ENCODE results near the gene PCSK7. TPM values are rescaled to one million over a fixed set of nuclear protein-coding genes. Genes with fewer than 3 reads are reported as not detected.
"Not testable (repeated sequence)": the region's sequence is repeated elsewhere in the genome, so short reads cannot be mapped to it uniquely, and the experiment has no call there.

PCSK7 gene
- total RNA-seq, 2 donors from 2014 or later, result 111 to 195 TPM

GRCh38 chr11:117187007-117187406 lies 44.9 kb downstream of the PCSK7 start:
- Histone ChIP-seq H3K9ac (ENCODE audit: low read depth in 2 of 2, low read length in 2 of 2) (peak overlapping the region in 1 of 2 donors; percentile 26), H3K27me3 (no peaks in the 10 kb centered on the region), H3K4me1 (no peaks in the 10 kb centered on the region), H3K9me3 (no peaks in the 10 kb centered on the region), H3K4me3 (no peak overlapping the region), H3K27ac (no peak overlapping the region), H3K36me3 (no peaks in the 10 kb centered on the region)
- intact Hi-C loops (cut with DNase I), result no loop called here
- TF ChIP-seq CTCF (IDR thresholded peaks at IDR 0.05), result no peak
- peak; percentile 27 for DNase-seq

- Histone ChIP-seq H3K27me3 (no peaks in the 10 kb centered on the region), H3K4me1 (no peaks in the 10 kb centered on the region), H3K9ac (ENCODE audit: low read depth in 2 of 2, low read length in 2 of 2) (peak overlapping the region in 1 of 2 donors; percentile 9), H3K27ac (peak overlapping the region; percentile 53), H3K9me3 (no peaks in the 10 kb centered on the region), H3K4me3 (no peak overlapping the region), H3K36me3 (no peaks in the 10 kb centered on the region)
- TF ChIP-seq CTCF (IDR thresholded peaks at IDR 0.05), result no peak
- intact Hi-C loops (cut with DNase I), result no loop called here
- peak; percentile 18 for DNase-seq
Measured at GRCh38 chr11:117186431-117186761, 45.5 kb downstream of the PCSK7 start.

DNA sequence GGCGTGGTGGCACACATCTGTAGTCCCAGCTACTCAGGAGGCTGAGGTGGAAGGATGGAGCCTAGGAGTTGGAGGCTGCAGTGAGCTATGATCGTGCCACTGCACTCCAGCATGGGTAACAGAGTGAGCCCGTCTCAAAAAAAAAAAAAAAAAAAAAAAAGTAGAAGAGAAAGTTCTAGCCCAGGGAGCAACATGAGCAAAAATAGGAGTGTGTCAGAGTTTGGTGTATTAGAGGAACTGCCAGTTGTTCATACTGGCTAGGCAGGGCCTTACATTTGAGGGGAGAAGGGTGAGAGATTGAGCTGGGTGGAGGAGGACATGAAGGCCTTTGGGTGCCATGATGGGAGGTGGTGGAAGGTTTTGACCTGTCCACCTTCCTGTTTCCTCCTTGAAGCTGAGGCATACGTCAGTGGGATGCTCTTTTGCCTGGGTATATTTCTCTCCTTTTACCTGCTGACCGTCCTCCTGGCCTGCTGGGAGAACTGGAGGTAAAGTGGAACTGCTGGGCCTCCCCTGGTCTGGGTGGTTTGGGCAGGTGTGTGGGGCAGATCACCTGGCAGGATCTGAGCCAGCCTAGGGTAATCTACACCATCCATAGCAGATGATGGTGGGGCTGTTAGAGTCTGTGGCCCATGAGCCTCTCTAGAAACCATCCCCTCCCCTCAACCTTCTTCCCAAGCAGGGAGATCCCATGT lies 46.0 kb downstream of the PCSK7 start:
- intact Hi-C loops (cut with DNase I), result no loop called here
- Histone ChIP-seq H3K9ac (ENCODE audit: low read depth in 2 of 2, low read length in 2 of 2) (peak overlapping the region in 1 of 2 donors; percentile 9), H3K27me3 (no peaks in the 10 kb centered on the region), H3K4me3 (no peak overlapping the region), H3K36me3 (no peaks in the 10 kb centered on the region), H3K9me3 (no peaks in the 10 kb centered on the region), H3K4me1 (no peaks in the 10 kb centered on the region), H3K27ac (peak overlapping the region; percentile 53)
- no peak for TF ChIP-seq CTCF (IDR thresholded peaks at IDR 0.05)
- DNase-seq, result no peak

DNA sequence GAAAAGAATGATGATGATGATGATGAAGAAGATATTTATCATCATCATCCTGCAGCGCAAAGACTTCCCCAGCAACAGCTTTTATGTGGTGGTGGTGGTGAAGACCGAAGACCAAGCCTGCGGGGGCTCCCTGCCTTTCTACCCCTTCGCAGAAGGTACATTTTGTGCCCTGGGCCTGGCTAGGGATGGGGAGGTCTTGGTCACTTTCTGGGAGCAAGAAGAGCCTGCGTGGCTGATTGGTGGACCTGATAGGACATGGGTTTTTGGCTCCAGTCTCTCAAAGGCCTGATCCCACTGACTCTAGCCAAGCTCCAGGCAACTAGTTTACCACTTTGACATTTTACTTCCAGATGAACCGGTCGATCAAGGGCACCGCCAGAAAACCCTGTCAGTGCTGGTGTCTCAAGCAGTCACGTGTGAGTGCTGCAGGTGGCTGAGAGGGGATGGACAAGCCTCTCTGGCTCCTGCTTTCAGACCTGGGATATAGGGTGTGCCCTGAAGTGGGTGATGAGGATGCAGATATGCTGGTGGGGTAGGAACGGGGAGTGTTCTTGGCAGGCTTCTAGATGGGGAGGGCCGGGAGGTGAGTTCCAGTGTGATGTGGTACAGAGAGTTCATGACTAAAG lies 48.0 kb downstream of the PCSK7 start:
- Histone ChIP-seq H3K36me3 (no peaks in the 10 kb centered on the region), H3K9ac (ENCODE audit: low read depth in 2 of 2, low read length in 2 of 2) (no peak overlapping the region), H3K4me1 (no peaks in the 10 kb centered on the region), H3K27ac (no peak overlapping the region), H3K4me3 (no peak overlapping the region), H3K9me3 (no peaks in the 10 kb centered on the region), H3K27me3 (no peaks in the 10 kb centered on the region)
- intact Hi-C loops (cut with DNase I), result no loop called here
- peak; percentile 65 for DNase-seq
- TF ChIP-seq CTCF (IDR thresholded peaks at IDR 0.05), result no peak

DNA sequence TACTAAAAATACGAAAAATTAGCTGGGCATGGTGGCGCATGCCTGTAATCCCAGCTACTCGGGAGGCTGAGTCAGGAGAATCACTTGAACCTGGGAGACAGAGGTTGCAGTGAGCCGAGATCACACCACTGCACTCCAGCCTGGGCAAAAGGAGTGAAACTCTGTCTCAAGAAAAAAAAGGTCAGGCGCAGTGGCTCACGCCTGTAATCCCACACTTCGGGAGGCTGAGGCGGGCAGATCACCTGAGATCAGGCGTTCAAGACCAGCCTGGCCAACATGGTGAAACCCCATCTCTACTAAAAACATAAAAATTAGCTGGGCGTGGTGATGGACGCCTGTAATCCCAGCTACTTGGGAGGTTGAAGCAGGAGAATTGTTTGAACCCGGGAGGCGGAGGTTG lies 48.7 kb downstream of the PCSK7 start:
- H3K27me3 ChIP-seq; H3K36me3 ChIP-seq; H3K4me1 ChIP-seq; intact Hi-C loops (cut with DNase I); H3K27ac ChIP-seq; DNase-seq; H3K9me3 ChIP-seq; H3K4me3 ChIP-seq; H3K9ac ChIP-seq (ENCODE audit: low read depth in 2 of 2, low read length in 2 of 2): not testable (repeated sequence)

DNA sequence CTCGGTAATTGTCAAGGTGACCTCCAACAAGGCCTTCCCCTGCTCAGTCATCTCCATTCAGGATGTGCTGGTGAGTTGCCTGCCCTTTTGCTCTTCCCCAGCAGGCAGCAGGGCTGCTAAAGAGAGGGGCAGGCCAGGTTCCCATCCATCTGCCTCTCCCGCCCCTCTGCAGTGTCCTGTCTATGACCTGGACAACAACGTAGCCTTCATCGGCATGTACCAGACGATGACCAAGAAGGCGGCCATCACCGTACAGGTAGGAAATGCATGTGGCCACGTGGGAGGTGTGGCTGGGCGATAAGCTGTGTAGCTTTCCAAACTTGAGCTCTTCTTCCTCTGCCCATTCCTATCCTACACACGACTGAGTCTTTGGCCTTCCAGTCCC lies 49.3 kb downstream of the PCSK7 start:
- no peaks in the 10 kb centered on the region for H3K4me1 ChIP-seq
- no peak for DNase-seq
- intact Hi-C loops (cut with DNase I), result no loop called here
- H3K9ac ChIP-seq (ENCODE audit: low read depth in 2 of 2, low read length in 2 of 2), result no peak overlapping the region
- TF ChIP-seq CTCF (IDR thresholded peaks at IDR 0.05), result no peak
- no peak overlapping the region for H3K4me3 ChIP-seq
- no peaks in the 10 kb centered on the region for H3K27me3 ChIP-seq
- no peaks in the 10 kb centered on the region for H3K9me3 ChIP-seq
- H3K27ac ChIP-seq, result no peak overlapping the region
- H3K36me3 ChIP-seq, result no peaks in the 10 kb centered on the region

All from colonic mucosa (tissue), 4 donors.